Activated CD8-positive, alpha-beta memory T cell treated with anti-CD3 and anti-CD28 coated beads, Interleukin-2, amount 50 U/mL, for 4 hours (primary cell): Measurements from ENCODE around the gene HDAC4.

Experiments used
- DNase-seq: peaks from one replicate; pipeline ENCODE4 v3.0.0-alpha.2; 2020

HDAC4 gene

DNA sequence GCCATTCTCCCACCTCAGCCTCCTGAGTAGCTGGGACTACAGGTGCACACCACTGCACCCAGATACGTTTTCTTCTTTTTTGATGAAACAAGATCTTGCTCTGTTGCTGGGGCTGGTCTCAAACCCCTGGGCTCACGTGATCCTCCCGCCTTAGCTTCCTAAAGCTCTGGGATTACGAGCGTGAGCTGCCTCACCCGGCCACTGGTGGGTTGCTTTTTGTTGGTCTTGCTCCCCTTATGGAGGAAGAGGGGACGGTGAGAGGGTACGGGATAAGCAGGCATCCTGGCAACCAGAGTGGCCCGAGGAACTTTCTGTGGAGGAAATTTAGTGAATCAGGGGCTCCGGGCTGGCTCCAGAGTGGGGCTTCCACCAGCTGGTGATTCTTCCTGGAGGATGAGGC lies 222.3 kb downstream of the HDAC4 start:
- peak; percentile 7 for DNase-seq

DNA sequence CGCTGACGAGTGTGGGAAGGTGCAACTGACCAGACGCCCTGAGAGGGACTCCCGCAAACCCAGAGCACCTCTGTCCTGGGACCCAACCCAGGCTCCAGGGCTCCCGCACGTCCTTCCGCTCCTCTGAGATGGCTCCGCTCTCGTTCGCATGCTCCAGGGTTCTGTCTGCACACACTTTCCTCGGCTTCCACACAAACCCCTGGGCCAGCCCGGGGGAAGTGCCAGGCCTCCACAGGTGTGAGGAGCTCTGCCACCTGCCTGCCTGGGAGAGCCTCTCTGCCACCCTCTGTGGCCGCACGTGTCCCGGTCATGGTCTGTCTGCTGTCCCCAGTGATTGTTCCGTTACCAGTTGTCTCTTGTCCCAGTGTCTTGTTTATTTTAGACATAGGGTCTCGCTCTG lies 222.9 kb downstream of the HDAC4 start:
- DNase-seq = peak; percentile 5

DNA sequence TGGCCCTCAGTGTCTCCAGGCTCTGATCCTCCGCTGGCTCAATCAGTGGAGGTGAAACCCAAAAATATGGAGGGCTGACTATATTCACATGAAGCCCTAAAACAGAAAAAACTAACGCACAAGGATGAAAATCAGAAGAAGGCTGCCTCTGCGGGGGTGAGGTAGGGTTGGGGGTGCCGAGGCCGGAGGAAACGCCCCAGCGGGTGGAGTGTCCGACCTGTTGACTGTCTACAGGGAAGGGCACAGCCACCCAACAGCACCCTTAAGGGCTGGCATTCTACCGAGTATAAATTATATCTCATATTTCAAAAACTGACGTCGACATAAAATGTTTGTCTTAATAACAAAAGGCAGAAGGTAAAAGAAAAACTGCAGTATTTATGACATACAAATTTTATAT lies 223.5 kb downstream of the HDAC4 start:
- no peak for DNase-seq

DNA sequence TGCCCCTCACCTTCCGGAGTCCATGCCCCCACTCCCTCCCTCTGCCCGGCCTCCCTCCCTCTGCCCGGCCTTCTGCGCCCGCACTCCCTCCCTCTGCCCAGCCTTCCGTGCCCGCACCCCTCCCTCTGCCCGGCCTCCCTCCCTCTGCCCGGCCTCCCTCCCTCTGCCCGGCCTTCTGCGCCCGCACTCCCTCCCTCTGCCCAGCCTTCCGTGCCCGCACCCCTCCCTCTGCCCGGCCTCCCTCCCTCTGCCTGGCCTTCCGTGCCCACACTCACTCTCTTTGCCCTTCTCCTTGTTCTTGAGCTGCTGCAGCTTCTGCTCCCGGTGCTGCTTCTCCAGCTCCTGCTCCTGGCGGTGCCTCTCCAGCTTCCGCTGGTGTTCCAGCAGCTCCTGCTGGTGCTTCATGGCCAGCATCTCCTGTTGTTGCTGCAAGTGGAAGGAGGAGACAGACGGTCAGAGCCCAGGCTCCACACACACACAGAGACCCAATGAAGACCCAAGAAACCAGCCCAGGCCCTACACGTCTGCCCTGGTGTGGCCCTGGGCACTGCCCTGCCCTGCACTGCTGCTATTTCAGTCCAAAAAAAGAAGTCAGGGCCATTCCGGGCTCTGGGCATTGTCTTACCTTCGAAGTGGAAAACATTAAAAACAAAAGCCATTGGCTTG lies 224.5 kb downstream of the HDAC4 start:
- peak; percentile 5 for DNase-seq

DNA sequence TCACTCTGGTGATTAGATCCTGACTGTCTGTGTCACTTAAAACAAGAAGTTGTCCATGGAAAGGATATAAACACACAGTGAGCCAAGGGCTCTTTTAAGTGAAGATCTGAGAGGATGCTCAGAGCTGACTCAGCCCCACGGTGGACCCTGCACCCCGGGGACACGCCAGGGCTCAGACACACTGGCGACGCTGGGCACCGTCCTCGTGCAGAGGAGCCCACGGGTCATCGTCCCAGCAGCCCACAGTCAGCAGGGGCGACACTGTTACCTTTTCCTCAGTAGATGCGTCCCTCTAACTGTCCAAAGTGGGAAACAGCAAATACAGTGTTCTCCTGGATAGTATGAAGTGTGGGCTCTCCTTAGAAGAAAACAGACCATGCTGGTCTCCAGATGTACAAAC lies 225.6 kb downstream of the HDAC4 start:
- peak; percentile 6 for DNase-seq

DNA sequence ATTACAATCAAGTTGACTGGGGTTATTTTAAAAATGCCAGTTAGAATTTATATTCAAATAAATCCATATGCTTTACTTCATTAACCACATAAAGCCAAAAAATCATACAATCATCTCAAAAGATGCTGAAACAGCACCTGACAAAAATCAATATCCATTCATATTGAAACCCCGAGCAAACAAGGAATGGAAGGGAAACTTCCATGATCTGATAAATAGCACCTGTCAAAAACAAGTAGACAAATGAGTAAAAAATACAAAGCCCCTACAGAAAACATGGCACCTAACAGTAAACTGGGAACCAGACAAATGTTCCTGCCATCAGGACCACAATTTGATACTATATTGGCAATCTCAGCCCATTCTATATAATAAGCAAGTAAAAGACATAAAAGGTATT lies 227.5 kb downstream of the HDAC4 start:
- DNase-seq = no peak

DNA sequence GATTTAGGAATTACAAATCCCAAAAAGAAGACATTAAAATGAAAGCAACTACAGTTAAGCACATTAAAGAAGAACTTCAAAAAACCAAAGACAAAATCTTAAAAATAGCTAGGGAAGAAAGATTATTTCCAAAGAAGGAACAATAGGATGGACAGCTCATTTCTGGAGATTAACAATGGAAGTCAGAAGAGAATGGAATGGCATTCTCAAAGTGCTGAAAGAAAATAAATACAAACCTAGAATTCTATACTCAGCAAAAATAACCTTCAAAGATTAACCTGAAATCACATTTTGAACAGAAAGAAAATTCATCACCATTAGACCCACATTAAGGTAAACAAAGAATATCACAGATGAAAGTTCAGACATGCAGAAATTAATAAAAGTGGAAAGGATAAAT lies 229.2 kb downstream of the HDAC4 start:
- DNase-seq = no peak

DNA sequence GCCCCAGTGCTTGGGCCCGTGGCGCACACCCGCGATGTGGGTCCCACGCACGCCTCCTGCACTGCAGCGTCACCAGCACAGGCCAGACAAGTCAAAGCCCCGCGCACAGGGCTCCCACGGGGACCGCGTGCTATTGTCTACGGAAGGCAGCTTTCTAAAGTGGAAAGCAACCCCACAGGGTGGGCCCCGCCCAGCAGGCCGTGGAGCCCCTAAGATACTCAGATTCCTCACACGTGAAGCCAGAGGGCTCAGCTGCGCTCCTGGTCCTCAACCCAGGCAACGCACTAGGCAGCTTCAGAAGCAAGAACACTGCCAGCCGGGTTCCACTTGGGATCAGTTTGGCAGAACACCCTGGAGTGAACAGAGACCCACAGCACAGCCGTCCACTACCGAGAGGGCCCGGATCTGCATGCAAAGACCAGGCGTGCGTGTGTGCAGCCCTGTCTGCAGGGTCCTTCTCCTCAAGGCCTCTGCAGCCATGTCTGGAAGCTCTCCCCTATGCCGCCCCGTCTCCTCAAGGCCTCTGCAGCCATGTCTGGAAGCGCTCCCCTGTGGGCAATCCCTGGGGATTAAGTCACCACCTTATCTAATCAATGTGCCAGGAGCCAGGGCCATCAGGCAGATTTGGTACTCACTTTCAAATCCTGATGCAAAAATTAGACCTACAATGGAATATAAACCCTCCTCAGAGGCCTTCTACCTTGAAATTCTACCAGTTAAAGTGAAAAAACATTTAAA lies 231.3 kb downstream of the HDAC4 start:
- peak; percentile 12 for DNase-seq

DNA sequence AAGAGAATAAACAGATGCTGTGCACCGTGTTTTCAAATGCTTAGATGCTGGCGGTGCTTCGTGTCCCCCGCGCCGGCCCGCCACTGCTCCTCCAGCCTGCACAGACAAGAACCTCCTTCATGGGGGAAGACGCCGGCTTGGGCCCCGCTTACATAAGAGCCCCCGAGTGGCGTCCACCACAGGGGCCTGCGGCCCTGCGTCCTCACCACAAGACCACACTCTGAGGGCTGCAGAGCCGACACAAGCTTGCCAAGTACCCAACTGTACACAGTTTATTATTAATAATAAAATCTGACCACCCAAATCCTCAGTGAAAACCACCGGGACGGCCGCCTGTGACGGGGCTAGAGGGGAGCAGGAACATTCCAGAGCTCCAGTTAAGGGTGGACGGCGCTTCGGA lies 232.2 kb downstream of the HDAC4 start:
- DNase-seq = peak; percentile 4

DNA sequence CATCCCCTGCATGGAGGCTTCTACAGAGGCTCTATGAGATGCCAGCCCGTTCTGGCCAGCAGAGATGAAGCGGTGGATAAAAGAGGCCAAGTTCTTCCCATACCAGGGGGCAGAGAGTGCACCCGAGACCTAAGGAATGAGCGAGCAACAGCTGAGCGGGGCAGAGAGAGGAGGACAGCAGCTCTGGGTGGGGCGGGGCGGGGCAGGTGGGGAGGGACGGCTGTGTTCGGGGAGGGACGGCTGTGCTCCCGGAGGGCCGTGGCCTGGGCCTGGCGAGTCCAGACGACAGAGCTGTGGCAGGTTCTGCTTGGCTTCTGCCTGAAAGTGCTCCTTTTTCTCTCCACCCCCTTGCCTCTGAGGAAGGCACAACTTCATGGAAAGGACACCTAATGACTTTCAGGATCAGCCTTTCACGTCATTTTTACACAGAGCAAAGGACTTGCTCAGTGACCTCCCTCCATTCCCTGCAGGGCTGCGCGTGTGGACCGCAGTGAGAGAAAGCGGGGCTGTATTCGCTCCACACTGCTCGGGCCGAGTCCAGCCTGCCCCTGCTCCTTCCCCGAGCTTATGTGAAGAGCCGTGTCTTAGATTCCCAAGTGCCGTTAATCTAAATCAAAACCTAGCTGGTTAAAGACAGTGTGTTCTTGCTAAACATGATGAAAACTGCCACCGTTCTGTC lies 232.9 kb downstream of the HDAC4 start:
- peak; percentile 13 for DNase-seq

DNA sequence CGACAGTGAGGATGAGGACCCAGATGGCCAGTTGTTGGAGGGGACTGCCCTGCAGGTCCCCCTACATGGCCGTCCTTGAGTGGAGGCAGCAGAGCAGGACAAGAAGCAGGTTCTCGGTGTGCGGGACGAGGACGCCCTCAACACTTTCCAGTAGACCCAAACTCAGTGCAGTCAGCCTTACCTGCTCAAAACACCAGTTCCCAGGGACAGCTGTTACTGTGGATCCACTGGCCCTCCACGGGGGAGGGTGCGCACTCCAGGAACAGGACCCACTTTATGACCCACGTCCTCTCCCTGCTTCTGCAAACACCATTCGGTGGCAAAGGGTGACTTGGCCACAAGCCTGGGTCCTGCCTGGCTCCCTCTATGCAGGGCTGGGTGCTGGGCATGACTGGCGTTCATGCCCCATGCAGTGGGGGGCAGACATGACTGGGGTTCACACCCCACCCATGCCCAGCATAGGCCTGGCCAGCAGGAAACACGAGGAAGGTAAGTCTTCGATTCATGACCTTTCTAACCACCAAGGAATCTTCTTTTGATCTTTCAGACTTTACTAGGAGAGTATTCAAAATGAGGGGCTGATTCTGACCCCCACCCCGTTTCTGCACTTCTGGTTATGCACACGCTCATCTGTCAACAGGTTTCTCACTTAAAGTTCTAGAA lies 233.7 kb downstream of the HDAC4 start:
- DNase-seq = peak; percentile 8

DNA sequence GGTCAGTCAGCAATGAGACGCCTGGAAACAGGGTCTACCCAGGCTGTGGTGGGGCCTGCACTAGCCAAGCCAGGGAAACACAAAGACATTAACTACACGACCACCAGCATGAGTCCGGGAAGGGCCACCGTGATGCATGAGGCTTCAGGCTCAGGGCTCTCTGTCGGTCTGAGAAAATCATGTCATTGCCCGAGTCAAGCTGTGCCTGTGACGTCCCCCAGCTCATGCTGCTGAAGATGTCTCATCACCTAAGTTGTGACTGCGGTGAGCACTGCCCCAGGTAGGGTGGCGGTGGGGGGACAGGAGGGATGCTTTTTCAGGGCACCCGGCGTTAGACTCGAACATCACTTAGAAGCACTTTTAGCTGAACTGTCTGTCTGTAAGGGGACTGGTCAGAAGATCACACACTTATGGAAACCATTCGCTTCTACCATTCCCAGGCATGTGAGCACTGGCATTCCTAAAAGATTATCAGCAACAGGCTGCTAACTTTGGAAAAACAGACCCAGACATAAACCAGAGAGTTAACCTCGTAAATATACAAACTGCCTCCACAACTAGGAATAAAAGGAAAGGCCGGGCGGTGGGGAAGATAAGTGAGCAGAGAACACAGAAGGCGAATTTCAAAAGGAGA lies 234.5 kb downstream of the HDAC4 start:
- peak; percentile 10 for DNase-seq

DNA sequence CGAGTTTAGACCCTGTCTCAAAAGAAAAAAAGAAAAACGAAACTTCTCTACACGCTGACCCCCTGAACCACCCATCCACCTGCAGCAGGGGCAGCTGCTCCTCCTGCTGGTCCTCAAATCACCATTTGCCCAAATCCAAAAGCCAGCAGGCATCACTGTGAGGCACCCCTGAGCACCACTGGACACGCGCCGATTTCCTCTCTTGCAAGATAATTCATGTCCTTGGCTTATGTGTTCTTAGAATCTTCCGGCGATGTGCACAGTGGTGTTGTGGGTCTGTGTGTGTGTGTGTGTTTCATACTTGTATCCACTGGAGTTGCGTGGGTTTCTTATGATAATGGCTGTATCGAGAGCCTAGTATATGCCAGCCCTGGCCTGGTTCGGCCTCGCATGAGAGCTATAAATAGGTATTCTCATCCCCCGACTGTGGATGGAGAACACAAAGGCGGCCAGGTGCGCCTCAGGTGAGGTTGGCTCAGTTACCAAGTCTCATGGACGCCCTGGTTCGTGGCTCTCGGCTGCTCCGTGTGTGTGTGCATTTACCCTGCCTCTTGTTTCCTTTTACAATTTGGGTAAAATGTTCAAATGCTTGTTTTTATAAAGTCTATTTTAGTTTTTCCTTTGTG lies 235.5 kb downstream of the HDAC4 start:
- DNase-seq = peak; percentile 6

DNA sequence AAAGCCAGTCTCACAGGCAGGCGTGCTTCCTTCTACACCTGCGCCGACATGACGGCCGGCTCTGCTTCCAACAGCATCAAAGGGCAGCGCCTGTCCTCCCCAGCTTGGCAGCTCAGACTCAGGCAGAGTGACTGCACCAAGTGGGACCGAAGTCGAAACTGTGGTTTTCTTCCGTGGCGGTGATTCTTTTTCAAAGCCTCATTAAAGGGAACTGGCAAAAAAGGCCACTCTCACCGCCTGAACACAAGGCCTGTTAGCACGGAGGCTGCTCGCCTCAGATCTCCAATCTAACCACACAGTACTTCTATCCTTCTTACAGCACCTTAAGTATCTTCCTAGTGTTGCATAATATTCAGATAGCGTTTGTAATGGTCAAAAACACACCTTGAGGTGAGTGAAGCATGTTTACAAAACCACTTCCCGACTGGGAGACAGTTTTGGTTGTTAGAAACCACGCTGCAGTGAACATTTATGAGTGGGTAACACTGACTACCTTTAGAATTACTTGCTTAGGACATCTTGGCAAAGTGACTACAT lies 236.4 kb downstream of the HDAC4 start:
- peak; percentile 16 for DNase-seq

DNA sequence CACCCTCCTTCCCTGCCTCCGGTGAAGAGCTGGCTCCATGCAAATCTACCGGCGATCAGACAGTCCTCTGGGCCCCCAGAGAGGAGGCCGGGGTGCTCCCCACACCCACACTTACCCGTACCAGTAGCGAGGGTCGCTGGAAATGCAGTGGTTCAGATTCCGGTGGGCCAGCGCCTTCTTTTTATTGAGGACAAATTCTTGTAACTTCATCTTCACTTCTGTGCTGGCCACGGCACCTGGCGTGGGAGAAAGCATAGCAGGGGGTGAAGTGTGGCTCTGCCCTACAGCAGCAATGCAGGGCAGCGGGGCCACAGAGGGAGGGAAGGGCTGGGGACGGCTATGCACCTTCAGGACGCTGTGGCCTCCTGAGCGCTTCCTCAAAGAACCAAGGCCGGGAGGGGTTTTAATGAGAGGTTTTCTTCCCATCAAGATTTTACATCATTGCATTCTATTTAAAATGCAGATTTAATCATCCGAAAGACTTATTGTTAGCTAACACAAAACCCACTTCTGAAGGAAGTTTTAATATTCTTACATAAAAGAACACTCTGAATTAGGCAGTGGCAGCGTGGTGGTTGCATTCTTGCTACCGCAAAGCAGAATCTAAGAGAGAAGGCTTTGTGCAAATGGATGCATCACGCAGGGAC lies 237.0 kb downstream of the HDAC4 start:
- DNase-seq = peak; percentile 11

DNA sequence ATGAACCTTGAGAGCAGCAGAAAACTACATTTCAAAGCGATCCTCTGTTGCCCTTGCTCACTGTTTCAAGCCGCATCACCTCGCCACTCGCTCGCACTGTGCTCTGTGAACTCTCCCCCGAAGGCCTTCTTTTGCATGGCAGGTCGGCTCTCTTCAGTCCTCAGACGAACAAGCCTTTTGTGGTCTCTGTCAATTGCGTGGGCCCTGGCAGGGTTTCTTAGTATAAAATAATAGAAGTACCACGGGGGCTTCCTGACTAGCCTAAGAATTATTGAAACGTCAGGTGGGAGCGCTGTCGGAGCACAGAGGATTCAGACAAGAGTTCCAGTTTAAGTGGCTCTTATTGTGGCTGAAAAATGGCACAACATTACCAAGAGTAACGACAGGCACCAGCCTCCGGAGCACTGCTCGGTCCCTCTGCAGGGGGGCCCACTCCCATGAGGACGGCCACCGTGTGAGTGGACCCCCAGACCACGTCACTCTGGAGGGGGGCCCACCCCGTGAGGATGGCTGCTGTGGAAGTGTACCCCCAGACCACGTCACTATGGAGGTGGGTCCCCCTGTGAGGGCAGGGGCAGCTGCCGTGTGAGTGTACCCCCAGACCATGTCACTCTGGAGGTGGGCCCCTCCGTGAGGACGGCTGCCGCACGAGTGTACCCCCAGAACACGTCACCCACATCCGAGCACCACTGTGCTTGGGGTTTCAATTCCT lies 237.7 kb downstream of the HDAC4 start:
- peak; percentile 11 for DNase-seq

DNA sequence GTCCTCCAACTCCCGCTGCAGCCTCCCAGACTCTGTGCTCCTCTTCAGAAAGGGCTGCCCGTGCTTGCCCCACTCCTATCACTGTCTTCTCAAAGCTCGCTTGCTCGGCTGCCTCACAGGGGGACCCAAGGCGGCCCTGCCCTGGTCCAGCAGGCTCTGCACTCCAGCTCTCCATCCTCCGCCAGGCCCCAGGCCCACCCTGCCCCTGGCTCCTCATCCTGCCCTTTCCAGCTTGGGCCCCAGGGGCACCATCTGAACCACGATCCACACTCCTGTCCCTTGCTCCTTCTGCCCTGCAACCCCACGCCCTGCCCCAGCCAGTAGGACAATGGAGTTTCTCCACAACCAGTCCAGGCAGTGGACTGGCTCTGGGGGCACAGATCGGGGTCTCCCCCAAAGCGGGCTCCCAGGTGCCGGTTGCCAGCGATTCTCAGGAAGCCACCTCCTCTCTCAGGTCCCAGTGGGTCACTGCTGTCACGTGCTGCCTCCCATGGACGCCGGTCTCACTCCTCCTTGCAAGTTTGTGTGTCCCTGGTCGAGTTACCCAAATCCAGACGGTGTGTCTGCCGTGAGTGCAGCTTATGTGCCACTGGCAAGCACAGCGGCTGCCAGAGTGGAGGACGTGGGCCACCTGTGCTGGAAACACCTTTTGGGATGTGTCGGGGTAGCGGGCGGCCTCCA lies 238.5 kb downstream of the HDAC4 start:
- peak; percentile 10 for DNase-seq

DNA sequence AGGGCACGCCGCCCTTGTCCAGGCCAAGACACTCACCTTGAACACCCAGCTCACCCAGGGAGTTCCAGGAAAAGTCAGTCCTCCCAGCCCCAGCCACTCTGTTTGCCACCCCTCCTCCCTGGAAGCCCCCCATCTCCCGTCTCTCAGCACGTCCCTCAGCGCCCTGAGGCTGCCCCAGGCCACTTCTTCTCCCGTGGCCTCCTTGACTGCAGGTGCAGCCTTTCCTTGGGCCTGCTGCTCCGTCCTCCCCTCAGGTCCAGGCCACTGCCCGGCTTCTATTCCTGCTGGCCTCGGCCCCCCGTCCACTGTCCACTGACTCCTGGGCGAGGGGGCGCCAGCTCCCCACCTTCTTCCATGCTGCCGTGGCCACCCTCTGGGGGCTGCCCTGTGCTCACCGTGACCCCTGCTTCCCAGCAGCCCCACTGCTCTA lies 239.1 kb downstream of the HDAC4 start:
- peak; percentile 7 for DNase-seq

DNA sequence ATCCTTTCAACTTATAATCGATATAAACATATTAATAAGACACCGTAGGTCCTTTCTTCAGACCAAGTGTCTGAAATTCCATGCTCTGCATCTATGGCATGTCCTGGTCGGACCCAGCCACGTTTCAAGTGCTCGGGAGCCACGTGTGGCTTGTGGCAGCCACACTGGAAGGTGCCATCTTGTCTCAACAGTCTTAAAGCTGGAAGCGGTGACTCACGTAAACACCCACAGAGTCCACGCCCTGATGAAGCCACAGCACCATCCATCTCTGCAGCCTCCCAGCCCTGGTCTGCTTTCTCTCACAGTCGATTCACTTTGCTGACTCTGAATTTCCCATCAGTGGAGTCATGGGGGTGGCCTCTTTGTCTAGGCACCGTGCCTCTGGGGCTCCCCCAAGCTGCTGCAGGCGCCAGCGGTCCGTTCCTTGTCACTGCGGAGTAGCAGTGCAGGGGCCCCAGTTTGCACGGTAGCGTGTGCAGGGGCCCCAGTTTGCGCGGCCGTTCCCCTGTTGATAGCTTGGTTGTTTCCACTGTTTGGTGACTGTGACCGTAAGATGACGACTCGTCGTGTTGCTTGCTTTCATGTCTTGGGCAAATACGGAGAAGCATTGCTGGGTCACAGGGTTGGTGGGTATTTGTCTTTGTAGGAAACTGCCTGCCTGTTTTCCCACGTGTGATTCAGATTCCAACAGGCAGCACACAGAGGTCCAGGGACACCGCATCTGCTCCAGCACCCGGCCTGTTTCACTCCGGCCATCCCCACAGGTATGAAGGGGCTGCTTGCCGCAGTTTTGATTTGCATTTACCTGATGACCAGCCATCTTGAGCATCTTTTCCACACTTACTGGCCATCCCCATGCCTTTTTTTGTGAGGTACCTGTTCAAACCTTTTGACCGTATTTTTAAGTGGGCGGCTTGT lies 240.3 kb downstream of the HDAC4 start:
- peak; percentile 4 for DNase-seq
